Stimulated activated CD4-positive, alpha-beta T cell treated with anti-CD3 and anti-CD28 coated beads, TNF-alpha, amount 100 ng/mL, for 24 hours (primary cell): ENCODE results near the gene SLX4IP.
"Not testable (repeated sequence)": the region's sequence is repeated elsewhere in the genome, so short reads cannot be mapped to it uniquely, and the experiment has no call there.

Experiments used
- DNase-seq, 3 experiments: peaks; one replicate each; pipeline ENCODE4 v3.0.0-alpha.2; 2020; ENCODE audit warnings: low read depth in 3 of 3

Gene SLX4IP

GRCh38 chr20:10434832-10435812 is at the start of gene SLX4IP:
SLX4IP (plus strand) TSS chr20:10435305; CDS start chr20:10458205, 22,900 bp downstream.
- DNase-seq: peak; percentile 69 to 81 (median 70)

DNA sequence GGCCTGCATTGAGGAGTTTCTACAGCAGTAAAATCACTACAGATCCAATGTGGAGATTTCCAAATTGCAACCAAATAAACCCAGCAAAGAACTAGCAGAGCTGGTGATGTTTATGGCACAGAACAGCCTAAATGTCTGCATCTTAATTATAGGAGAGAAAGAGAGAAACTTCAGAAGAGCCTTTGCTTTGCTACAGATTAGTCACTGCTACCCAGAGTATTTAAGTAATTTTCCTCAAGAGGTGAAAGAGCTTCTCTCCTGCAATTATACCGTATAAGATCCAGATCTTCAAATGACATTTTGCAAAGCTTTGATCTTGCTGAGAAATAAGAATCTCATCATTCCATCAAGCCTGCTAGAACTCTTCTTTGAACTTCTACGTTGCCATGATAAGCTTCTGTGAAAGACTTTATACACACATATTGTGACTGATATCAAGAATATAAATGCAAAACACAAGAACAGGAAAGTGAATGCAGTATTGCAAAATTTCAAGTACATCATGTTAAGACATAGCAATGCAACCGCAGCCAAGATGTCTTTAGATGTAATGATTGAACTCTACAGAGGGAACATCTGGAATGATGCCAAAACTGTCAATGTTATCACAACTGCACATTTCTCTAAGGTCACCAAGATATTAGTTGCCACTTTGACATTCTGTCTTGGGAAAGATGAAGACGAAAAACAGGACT is 49.1 kb upstream of the SLX4IP start:
- no peak for DNase-seq

DNA sequence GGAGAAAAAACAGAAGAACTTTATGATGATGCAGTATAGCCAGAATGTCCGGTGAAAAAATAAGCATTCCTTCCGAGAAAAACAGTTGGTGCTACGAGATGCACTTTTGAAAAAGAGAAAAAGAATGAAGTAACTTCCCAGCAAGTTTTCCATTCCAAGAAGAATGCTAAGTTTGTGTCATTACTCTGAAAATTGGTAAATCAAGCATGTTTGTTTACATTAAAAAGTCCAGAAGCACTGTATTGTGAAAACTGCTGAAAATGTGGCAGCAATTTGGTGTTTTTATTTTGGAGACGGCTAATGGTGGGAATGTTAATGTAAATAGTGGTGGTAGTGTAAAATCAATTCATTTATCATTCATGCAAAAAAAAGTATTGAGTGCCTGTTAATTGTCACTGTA is 47.4 kb upstream of the SLX4IP start:
- DNase-seq: no peak

- no peak for DNase-seq
Measured at GRCh38 chr20:10388597-10388996, 46.5 kb upstream of the SLX4IP start.

DNA sequence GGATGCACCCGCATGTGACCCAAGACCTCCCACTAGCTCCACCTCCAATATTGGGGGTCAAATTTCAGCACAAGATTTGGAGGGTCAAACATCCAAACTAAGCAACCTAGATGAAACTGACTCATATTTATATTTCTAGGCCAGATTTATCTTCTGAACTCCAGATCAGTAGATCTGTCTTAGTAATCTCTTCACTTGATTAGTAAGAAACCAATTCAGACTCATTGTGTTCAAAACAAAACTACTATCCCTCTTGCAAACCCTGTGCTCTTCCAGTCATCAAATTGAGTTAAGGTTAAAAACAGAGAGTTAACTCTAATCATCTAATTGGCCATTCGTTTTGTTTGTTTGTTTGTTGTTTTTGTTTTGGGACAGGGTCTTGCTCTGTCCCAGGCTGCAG is 44.4 kb upstream of the SLX4IP start:
- no peak for DNase-seq

DNA sequence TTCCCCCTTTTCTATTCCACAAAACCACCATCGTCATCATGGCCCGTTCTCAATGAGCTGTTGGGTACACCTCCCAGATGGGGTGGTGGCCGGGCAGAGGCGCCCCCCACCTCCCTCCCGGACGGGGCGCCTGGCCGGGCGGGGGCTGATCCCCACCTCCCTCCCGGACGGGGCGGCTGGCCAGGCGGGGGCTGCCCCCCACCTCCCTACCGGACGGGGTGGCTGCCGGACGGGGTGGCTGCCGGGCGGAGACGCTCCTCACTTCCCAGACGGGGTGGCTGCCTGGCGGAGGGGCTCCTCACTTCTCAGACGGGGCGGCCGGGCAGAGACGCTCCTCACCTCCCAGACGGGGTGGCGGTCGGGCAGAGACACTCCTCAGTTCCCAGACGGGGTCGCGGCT is 40.4 kb upstream of the SLX4IP start:
- not testable (repeated sequence) for DNase-seq

DNA sequence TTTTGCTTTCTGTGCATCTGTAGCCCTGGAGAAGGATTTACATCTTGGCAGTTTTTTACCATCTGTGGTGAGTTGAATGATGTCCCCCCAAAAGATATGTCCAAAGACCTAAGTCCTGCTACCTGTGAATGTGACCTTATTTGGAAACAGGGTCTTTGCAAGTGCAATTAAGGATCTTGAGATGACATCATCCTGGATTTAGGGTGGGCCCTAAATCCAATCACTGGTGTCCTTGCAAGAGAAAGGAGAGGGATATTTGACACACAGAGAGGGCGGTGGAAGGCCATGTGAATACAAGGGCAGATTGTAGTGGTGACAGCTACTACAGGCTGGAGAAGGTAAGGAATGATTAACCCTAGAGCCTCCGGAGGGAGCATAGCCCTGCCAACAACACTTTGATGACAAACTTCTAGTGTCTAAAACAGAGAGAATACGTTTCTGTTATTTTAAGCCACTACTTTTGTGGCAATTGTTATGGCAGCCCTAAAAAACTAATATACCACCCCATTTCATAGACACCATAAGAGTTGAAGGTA is 36.2 kb upstream of the SLX4IP start:
- no peak for DNase-seq

DNA sequence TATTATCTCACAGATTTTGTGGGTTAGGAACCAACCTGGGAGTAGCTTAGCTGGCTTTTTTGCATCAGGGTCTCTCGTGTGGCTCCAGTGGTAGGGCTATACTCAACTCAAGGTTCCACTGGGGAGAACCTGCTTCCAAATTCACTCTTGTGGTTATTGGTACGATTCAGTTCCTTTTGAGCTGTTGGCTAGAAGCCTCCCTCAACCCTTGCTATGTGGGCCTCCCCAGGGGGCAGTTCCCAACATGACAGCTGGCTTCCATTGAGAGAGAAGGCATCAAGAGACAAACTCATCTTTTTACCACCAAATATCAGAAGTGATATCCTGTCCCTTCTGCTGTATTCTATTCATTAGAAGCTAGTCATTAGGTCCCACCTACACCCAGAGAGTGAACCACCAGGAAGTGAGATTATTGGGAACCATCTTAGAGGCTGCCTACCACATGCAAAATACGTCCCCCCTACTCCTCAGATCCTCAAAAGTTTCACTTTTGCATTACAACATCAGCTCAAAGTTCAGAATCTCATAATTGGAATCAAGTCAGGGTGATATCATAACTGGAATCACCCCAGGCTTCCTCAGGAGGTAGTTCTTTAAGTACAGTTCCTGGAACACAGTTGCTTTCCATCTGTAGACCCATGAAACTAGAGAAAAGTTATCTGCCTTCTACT is 32.0 kb upstream of the SLX4IP start:
- DNase-seq: no peak

DNA sequence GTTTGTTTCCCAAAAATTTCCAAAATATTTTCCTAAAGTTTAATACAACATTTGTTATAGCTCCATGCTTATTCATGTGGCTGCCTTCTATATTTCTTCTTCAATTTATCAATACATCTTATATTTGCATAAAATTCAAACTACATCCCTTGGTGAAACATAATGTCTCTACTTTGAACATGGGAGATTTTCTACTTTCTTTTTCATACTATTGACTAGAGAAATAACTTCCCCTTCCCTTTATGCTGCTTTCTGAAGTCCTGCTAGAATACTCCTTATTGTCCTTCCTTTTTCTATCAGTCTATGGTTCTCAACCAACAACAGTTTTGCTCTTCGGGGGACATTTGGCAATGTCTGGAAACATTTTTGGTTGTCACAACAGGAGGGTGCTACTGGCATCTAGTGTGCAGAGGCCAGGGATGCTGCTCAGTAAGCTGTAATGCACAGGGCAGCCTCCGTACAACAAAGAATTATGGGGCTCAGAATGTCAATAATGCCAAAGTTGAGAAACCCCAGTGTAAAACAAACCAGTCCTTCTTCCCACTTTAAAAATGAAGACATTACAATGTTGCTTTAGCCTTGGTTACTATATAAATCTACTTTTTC is 31.0 kb upstream of the SLX4IP start:
- no peak for DNase-seq

DNA sequence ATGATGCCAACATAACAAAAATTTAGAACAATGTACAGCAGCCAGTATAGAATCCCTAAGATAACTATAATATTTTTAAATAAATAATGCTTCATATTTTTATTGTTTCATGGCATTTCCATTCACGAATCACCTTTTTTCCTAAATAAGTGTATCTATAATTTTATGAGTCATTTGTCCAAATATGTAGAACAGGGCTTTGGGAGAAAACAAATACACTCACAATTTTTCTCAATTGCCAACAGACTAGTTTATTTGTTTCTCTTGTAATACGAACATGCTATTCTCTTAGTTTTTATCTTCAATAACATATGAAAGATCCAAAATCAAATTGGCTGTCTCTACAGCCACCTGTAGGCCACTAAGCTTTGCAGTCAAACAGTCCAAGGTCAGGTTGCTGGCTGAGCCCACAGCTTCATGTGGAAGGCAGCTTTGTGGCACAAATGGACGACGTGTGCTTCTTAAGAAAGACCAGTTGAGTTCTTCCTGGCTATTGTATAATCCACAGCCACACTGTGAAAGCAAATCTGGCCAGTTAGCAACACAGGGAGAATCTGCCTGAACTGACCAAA is 30.1 kb upstream of the SLX4IP start:
- DNase-seq: no peak

DNA sequence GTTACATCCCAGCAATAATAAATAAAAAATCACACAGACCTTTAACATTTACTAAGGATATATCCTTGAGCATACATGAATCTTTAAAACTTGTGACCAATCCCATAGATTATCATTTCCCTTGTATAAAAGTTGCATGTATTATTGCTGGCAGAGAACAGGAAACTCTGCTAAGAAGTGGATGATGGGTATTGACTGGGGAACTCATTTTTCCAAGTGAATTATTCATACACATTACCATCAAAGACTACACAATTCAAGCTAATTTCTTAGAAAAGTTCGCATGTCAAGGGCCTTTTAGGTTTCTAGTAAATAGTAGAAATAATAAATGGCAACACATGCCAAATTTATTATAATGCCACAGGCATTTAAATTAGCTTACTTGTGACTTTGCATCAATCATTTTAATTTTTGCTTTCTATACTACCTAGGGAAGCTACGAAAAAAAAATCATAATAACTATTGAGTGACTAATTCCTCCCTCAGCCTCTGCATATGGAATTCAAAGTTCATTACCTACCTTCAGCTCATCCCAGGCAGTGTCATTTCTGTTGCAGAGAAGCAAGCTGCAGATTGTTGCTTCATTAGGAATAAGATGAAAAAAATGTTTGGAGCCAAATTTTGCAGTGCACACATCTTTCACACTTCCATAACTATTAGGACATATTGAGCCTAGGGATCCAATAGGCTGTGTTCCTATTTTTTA is 26.8 kb upstream of the SLX4IP start:
- no peak for DNase-seq

DNA sequence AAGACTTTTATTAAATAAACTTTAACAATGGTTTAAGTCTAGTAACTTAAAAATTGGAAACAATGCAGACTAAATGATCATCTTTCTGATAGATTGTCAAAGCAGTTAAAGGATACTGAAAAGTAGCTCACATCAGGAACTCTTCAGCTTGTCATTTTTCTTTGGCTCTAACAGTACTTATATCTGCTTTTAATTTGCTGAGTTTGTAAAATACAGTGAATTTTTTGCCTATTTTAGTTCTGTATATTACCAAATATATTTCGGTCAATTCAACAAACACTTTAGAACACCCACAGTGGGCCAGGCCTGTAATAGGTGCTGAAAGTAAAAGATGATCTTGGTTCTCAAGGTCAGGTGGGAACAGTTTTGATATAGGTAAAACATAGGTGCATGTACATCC is 23.4 kb upstream of the SLX4IP start:
- no peak for DNase-seq

- DNase-seq: no peak
Measured at GRCh38 chr20:10412591-10413408, 22.3 kb upstream of the SLX4IP start.

- no peak for DNase-seq
Measured at GRCh38 chr20:10415013-10415650, 20.0 kb upstream of the SLX4IP start.

DNA sequence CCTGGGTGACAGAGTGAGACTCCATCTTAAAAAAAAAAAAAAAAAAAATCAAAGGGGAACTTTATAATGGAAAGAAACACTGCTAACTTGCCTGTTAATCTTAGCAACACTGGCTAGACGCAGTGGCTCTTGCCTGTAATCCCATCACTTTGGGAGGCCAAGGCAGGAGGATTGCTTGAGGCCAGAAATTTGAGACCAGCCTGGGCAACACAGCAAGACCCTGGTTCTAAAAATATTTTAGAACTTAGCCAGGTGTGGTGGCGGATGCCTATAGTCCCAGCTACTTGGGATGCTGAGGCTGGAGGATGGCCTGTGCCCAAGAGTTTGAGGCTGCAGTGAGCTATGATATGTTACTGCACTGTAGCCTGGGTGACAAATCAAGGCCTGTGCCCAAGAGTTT is 17.9 kb upstream of the SLX4IP start:
- DNase-seq: not testable (repeated sequence)

DNA sequence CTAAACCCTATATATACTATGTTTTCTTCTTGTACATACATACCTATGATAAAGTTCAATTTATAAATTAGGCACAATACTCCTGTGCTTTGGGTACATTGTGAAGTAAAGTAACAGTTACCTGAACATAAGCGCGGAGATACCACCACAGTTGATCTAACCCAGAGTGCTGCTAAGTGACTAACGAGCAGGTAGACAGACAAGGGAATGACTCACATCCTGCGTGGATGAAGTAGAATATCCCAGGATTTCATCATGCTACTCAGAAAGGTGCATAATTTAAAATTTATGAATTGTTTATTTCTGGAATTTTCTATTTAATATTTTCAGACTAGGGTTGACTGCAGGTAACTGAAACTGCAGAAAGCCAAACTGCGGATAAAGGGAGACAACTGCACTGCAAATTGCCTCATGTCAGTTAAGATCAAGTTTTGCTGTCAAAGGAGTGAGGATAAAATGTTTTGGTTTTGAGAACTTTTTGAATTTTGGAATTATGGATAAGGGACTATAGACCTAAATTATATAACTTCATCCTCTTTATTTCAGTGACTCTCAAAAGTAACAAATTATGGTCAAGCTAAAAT is 15.5 kb upstream of the SLX4IP start:
- DNase-seq: no peak

GRCh38 chr20:10423735-10424134 is 11.4 kb upstream of the SLX4IP start:
- DNase-seq: no peak

DNA sequence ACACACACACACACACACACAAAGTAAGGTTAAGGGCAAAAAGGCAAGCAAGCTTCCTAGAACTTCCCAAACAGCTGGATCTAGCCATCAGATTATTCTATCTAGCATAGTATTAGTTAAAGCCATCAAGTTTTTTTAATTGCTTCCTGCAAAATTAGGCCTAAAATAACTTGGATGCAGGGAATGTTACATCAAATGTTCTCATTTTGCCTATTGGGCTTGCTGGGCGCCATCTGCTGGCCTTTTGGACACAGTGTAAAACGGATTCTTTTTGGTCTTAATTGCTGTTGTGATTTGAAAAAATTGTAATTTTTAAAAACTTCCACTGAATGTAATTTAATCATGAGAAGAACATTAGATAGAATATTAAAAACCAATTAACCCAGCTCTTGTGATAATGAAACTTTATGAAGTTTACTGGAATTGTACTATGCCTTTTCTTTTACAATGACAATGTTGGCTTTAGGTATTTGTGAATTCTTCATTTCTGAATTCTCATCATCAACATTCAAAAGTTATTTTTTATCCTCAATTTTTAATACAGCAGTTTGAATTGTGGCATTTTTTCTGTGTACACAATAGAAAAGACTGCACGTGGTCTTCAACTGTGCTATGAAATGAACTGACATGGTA is 7.9 kb upstream of the SLX4IP start:
- DNase-seq: peak in 1 of 3 experiments; percentile 29
